H9 (cell line): ENCODE results near the gene ARPC5L. TPM values are rescaled to one million over a fixed set of nuclear protein-coding genes. Genes with fewer than 3 reads are reported as not detected.

Source experiments
- DNase-seq: peaks from one replicate; pipeline ENCODE4 v3.0.0-alpha.2; 2017
- H2AFZ ChIP-seq: one replicate; pipeline ENCODE4 v1.6.1; 2013; ENCODE audit warnings: mild to moderate bottlenecking, low read length, control low read depth, moderate library complexity
- H2AK5ac ChIP-seq: 2 replicates; pipeline ENCODE4 v1.6.1; 2013; ENCODE audit warnings: low read length, control low read depth, mixed read lengths; ENCODE audit not compliant: insufficient read length
- H2BK120ac ChIP-seq: one replicate; pipeline ENCODE4 v1.6.1; 2013; ENCODE audit warnings: low read depth, mild to moderate bottlenecking, low read length, control low read depth, inconsistent platforms; ENCODE audit not compliant: poor library complexity, severe bottlenecking
- H2BK12ac ChIP-seq: 2 replicates; pipeline ENCODE4 v1.6.1; 2013; ENCODE audit warnings: low read length, control low read depth, mixed read lengths, low read depth; ENCODE audit not compliant: insufficient read length
- H2BK15ac ChIP-seq: 2 replicates; pipeline ENCODE4 v1.6.1; 2013; ENCODE audit warnings: low read depth, low read length, control low read depth
- H2BK20ac ChIP-seq: one replicate; pipeline ENCODE4 v1.6.1; 2013; ENCODE audit warnings: low read depth, mild to moderate bottlenecking, low read length, control low read depth, inconsistent platforms; ENCODE audit not compliant: poor library complexity, severe bottlenecking
- H2BK5ac ChIP-seq: 2 replicates; pipeline ENCODE4 v1.6.1; 2013; ENCODE audit warnings: low read length, control low read depth, mixed read lengths; ENCODE audit not compliant: insufficient read length
- H3K14ac ChIP-seq: 2 replicates; pipeline ENCODE4 v1.6.1; 2013; ENCODE audit warnings: low read length, control low read depth; ENCODE audit not compliant: insufficient read depth
- H3K18ac ChIP-seq: 2 replicates; pipeline ENCODE4 v1.6.1; 2013; ENCODE audit warnings: low read depth, mild to moderate bottlenecking, mixed read lengths, low read length, control low read depth; ENCODE audit not compliant: insufficient read length
- H3K23ac ChIP-seq: 2 replicates; pipeline ENCODE4 v1.6.1; 2013; ENCODE audit warnings: low read length, control low read depth, mixed read lengths, low read depth; ENCODE audit not compliant: insufficient read length
- H3K23me2 ChIP-seq: 2 replicates; pipeline ENCODE4 v1.6.1; 2013; ENCODE audit warnings: low read depth, mild to moderate bottlenecking, mixed read lengths, low read length, control low read depth; ENCODE audit not compliant: insufficient read length, poor library complexity, severe bottlenecking
- H3K27ac ChIP-seq: 2 replicates; pipeline ENCODE4 v1.5.1; 2013; ENCODE audit warnings: low read length, control low read depth, mixed read lengths, low read depth; ENCODE audit not compliant: insufficient read length
- H3K27me3 ChIP-seq: 2 replicates; pipeline ENCODE4 v1.6.1; 2013; ENCODE audit warnings: low read length, control low read depth, inconsistent platforms; ENCODE audit not compliant: insufficient read depth
- H3K4ac ChIP-seq: 2 replicates; pipeline ENCODE4 v1.6.1; 2013; ENCODE audit warnings: low read depth, mild to moderate bottlenecking, control low read depth, inconsistent platforms, low read length, moderate library complexity
- H3K4me1 ChIP-seq: 2 replicates; pipeline ENCODE4 v1.6.1; 2013; ENCODE audit warnings: low read length, control low read depth, inconsistent platforms; ENCODE audit not compliant: insufficient read depth
- H3K4me2 ChIP-seq: 2 replicates; pipeline ENCODE4 v1.6.1; 2013; ENCODE audit warnings: low read length, control low read depth, mixed read lengths; ENCODE audit not compliant: insufficient read length, insufficient read depth
- H3K56ac ChIP-seq: 2 replicates; pipeline ENCODE4 v1.6.1; 2013; ENCODE audit warnings: low read depth, mild to moderate bottlenecking, mixed read lengths, low read length, control low read depth; ENCODE audit not compliant: insufficient read length
- H3K79me1 ChIP-seq: 2 replicates; pipeline ENCODE4 v1.6.1; 2013; ENCODE audit warnings: low read depth, mild to moderate bottlenecking, moderate library complexity, low read length, control low read depth, inconsistent platforms; ENCODE audit not compliant: insufficient read depth, poor library complexity, severe bottlenecking
- H3K79me2 ChIP-seq: 2 replicates; pipeline ENCODE4 v1.6.1; 2013; ENCODE audit warnings: low read length, control low read depth, inconsistent platforms; ENCODE audit not compliant: insufficient read depth
- H3K9ac ChIP-seq: 2 replicates; pipeline ENCODE4 v1.6.1; 2013; ENCODE audit warnings: low read length, control low read depth, mixed read lengths; ENCODE audit not compliant: insufficient read length; ENCODE audit errors: extremely low read depth
- H3K9me3 ChIP-seq: one replicate; pipeline ENCODE4 v1.6.1; 2013; ENCODE audit warnings: low read depth, low read length, inconsistent platforms; ENCODE audit not compliant: control insufficient read depth
- H3T11ph ChIP-seq: one replicate; pipeline ENCODE4 v1.6.1; 2013; ENCODE audit warnings: mild to moderate bottlenecking, low read length, control low read depth, inconsistent platforms
- H4K20me1 ChIP-seq: one replicate; pipeline ENCODE4 v1.6.1; 2013; ENCODE audit not compliant: control insufficient read depth, insufficient read length, insufficient read depth
- H4K5ac ChIP-seq: 2 replicates; pipeline ENCODE4 v1.6.1; 2013; ENCODE audit warnings: low read depth, mild to moderate bottlenecking, mixed read lengths, low read length, control low read depth; ENCODE audit not compliant: insufficient read length
- H4K8ac ChIP-seq: replicated peaks from 2 replicates; pipeline ENCODE4 v1.6.1; 2013; ENCODE audit warnings: low read length, control low read depth, mixed read lengths, low read depth; ENCODE audit not compliant: insufficient read length
- H4K91ac ChIP-seq: 2 replicates; pipeline ENCODE4 v1.6.1; 2013; ENCODE audit warnings: low read depth, mild to moderate bottlenecking, moderate library complexity, mixed read lengths, low read length, control low read depth; ENCODE audit not compliant: insufficient read length
- H3K27ac Mint-ChIP-seq, 3 experiments: 2 replicates in 2 of 3; 3 replicates in 1 of 3; pipeline ENCODE4 v1.8.0; 2020 to 2021; ENCODE audit warnings: mixed read lengths in 3 of 3, mild to moderate bottlenecking in 1 of 3, moderate library complexity in 1 of 3
- H3K27me3 Mint-ChIP-seq: 2 replicates; pipeline ENCODE4 v1.8.0; 2021; ENCODE audit warnings: low read depth, mild to moderate bottlenecking, moderate library complexity, mixed read lengths
- H3K36me3 Mint-ChIP-seq, 3 experiments: 2 replicates in 2 of 3; 3 replicates in 1 of 3; pipeline ENCODE4 v1.8.0; 2020 to 2021; ENCODE audit warnings: low read depth in 3 of 3, mixed read lengths in 3 of 3; ENCODE audit not compliant: insufficient read depth in 1 of 3
- H3K4me1 Mint-ChIP-seq, 2 experiments: 2 replicates each; pipeline ENCODE4 v1.8.0; 2020; ENCODE audit warnings: mixed read lengths in 2 of 2
- H3K4me3 Mint-ChIP-seq, 2 experiments: 2 replicates in 1 of 2; 3 replicates in 1 of 2; pipeline ENCODE4 v1.8.0; 2020 to 2021; ENCODE audit warnings: mild to moderate bottlenecking in 2 of 2, mixed read lengths in 2 of 2, moderate library complexity in 1 of 2
- H3K9me3 Mint-ChIP-seq, 2 experiments: 2 replicates in 1 of 2; 3 replicates in 1 of 2; pipeline ENCODE4 v1.8.0; 2020; ENCODE audit warnings: mild to moderate bottlenecking in 2 of 2, mixed read lengths in 2 of 2, moderate library complexity in 1 of 2
- WGBS: extraction: QIAGEN DNeasy Blood & Tissue Kit; methylation state at CpG from one replicate; pipeline ENCODE4 v1.1.7; 2013; ENCODE audit warnings: missing lambda C conversion rate, low lambda C conversion rate, mixed read lengths; ENCODE audit not compliant: insufficient read length; ENCODE audit errors: extremely low coverage; 5-methylcytosine and 5-hydroxymethylcytosine counted together
- total RNA-seq: library from RNA; stranded (reverse); gene quantifications from 2 replicates; pipeline ENCODE4 v1.2.1, GENCODE V29; 2021
- TF ChIP-seq, protein P1 (sequence below): fragments of 200-600 bp; sonication (generic); conservative IDR thresholded peaks from 3 replicates; pipeline ENCODE4 v1.8.0; 2021; ENCODE audit warnings: antibody characterized with exemption, mild to moderate bottlenecking

The ARPC5L gene
- total RNA-seq, 1 experiment from 2014 or later, result 67.7 TPM

DNA sequence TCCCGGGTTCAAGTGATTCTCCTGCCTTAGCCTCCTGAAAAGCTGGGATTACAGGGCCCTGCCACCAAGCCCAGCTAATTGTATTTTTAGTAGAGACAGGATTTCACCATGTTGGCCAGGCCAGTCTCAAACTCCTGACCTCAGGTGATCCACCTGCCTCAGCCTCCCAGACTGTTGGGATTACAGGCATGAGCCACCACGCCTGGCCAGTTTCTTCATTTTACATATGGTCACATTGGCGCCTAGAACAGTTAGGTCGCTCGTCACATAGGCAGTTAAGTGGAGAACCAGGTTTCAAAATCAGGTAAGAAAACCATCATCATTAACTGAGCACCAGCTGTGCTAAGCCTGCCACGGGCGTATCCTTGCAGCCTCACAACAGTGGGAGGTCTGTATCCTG lies 48.9 kb upstream of the ARPC5L start:
- H3T11ph ChIP-seq, result no peak overlapping the region

More for the DNA sequence above, 48.9 kb upstream of the ARPC5L start:
- H3K4me2 ChIP-seq, result no peak overlapping the region
- no peak overlapping the region for H3K9ac ChIP-seq
- TF ChIP-seq, protein P1, sequence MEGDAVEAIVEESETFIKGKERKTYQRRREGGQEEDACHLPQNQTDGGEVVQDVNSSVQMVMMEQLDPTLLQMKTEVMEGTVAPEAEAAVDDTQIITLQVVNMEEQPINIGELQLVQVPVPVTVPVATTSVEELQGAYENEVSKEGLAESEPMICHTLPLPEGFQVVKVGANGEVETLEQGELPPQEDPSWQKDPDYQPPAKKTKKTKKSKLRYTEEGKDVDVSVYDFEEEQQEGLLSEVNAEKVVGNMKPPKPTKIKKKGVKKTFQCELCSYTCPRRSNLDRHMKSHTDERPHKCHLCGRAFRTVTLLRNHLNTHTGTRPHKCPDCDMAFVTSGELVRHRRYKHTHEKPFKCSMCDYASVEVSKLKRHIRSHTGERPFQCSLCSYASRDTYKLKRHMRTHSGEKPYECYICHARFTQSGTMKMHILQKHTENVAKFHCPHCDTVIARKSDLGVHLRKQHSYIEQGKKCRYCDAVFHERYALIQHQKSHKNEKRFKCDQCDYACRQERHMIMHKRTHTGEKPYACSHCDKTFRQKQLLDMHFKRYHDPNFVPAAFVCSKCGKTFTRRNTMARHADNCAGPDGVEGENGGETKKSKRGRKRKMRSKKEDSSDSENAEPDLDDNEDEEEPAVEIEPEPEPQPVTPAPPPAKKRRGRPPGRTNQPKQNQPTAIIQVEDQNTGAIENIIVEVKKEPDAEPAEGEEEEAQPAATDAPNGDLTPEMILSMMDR, result no peak
- no peaks in the 10 kb centered on the region for H3K27me3 Mint-ChIP-seq
- no peak overlapping the region for H2AK5ac ChIP-seq
- H4K5ac ChIP-seq, result no peak overlapping the region
- H3K27ac Mint-ChIP-seq, result peak overlapping the region in 2 of 3 experiments; percentile 35 to 77; a peak in 2 of 7 replicates
- no peak overlapping the region for H4K8ac ChIP-seq
- no peak for DNase-seq
- no peak overlapping the region for H2AFZ ChIP-seq
- H3K27me3 ChIP-seq, result no peaks in the 10 kb centered on the region
- H3K9me3 ChIP-seq, result no peaks in the 10 kb centered on the region
- H4K20me1 ChIP-seq, result no peaks in the 10 kb centered on the region
- H3K79me2 ChIP-seq, result no peaks in the 10 kb centered on the region
- no peaks in the 10 kb centered on the region for H3K23me2 ChIP-seq
- peaks cover 3% of the 10 kb centered on the region; the same call in 1 of the 2 replicates for H3K4me1 ChIP-seq
- H3K23ac ChIP-seq, result no peak overlapping the region
- no peaks in the 10 kb centered on the region for H3K9me3 Mint-ChIP-seq
- no CpG with 5 or more reads among the region's 7 CpGs for WGBS
- no peak overlapping the region for H3K18ac ChIP-seq
- H2BK120ac ChIP-seq, result no peak overlapping the region
- no peak overlapping the region for H3K56ac ChIP-seq
- no peak overlapping the region for H2BK15ac ChIP-seq
- H3K27ac ChIP-seq, result no peak overlapping the region
- H3K4me1 Mint-ChIP-seq, result peaks cover 37 to 44% of the 10 kb centered on the region in 2 experiments
- no peak overlapping the region; the same call in 1 of the 2 replicates for H3K14ac ChIP-seq
- no peaks in the 10 kb centered on the region; a peak in 1 of 7 replicates for H3K36me3 Mint-ChIP-seq
- no peak overlapping the region for H4K91ac ChIP-seq
- H3K4me3 Mint-ChIP-seq, result no peak overlapping the region
- no peak overlapping the region for H3K4ac ChIP-seq
- no peak overlapping the region for H2BK5ac ChIP-seq
- no peak overlapping the region for H2BK20ac ChIP-seq
- H2BK12ac ChIP-seq, result no peak overlapping the region
- no peaks in the 10 kb centered on the region for H3K79me1 ChIP-seq
